Stimulated activated CD4-positive, alpha-beta T cell treated with anti-CD3 and anti-CD28 coated beads, TNF-alpha, amount 100 ng/mL, for 24 hours (primary cell): ENCODE data around the gene OR52E4.

Source experiments
- DNase-seq, 3 experiments: peaks; one replicate each; pipeline ENCODE4 v3.0.0-alpha.2; 2020; ENCODE audit warnings: low read depth in 3 of 3

OR52E4 gene

GRCh38 chr11:5929571-5930368 lies 49.3 kb downstream of the OR52E4 start:
- no peak for DNase-seq

- no peak for DNase-seq
Measured at GRCh38 chr11:5930614-5931013, 50.2 kb downstream of the OR52E4 start.

- DNase-seq: no peak
Measured at GRCh38 chr11:5931061-5931460, 50.6 kb downstream of the OR52E4 start.

GRCh38 chr11:5932671-5933070 lies 52.2 kb downstream of the OR52E4 start:
- DNase-seq: no peak

- no peak for DNase-seq
Measured at GRCh38 chr11:5933116-5933515, 52.7 kb downstream of the OR52E4 start.
